Endothelial cell of umbilical vein (primary cell): ENCODE results near the gene DCAF11. TPM values are rescaled to one million over a fixed set of nuclear protein-coding genes. Genes with fewer than 3 reads are reported as not detected.

ENCODE experiments used
- BruUV-seq: library from RNA; stranded (reverse); fragments of 400-500 nt; replicated peaks from 2 replicates; lab custom pipeline; 2021; lab: Mats Ljungman, UMichigan
- CTCF ChIA-PET: fragments of 300-600, 350-600 bp; sonication (Branson Sonifier 250); formaldehyde crosslinking; loops from one replicate; lab custom pipeline; 2021; ENCODE audit warnings: antibody characterized with exemption, inconsistent platforms; lab: Charles Lee
- POLR2A ChIA-PET: fragments of 300-600, 350-600 bp; sonication (Branson Sonifier 250); formaldehyde crosslinking; loops from one replicate; lab custom pipeline; 2021; ENCODE audit warnings: antibody characterized with exemption, inconsistent platforms; lab: Charles Lee
- DNase-seq: peaks from one replicate; pipeline ENCODE4 v3.0.0-alpha.2; 2011; ENCODE audit warnings: low read depth, low spot score
- FAIRE-seq: peaks from 2 replicates; lab custom pipeline; 2011; peaks lifted over from hg19 to GRCh38; lab: Jason Lieb, UNC
- H2AFZ ChIP-seq: 2 replicates; pipeline ENCODE4 v1.6.0; 2012; ENCODE audit warnings: low read depth, low read length, control low read depth, inconsistent platforms
- H3K27ac ChIP-seq: 2 replicates; pipeline ENCODE4 v1.5.1; 2011; ENCODE audit warnings: low read depth, mild to moderate bottlenecking, control low read depth, low read length, moderate library complexity; ENCODE audit not compliant: insufficient read depth
- H3K27me3 ChIP-seq, 2 experiments: 2 replicates each; pipeline versions ENCODE4 v1.6.0 to v1.6.1; 2011; ENCODE audit warnings: low read length in 2 of 2, mixed read lengths in 1 of 2; ENCODE audit not compliant: control insufficient read depth in 2 of 2, insufficient read depth in 2 of 2
- H3K36me3 ChIP-seq, 2 experiments: 2 replicates in 1 of 2; 3 replicates in 1 of 2; pipeline ENCODE4 v1.5.1; 2011; ENCODE audit warnings: low read length in 2 of 2, mild to moderate bottlenecking in 1 of 2, moderate library complexity in 1 of 2; ENCODE audit not compliant: control insufficient read depth in 2 of 2, insufficient read depth in 2 of 2; ENCODE audit errors: extremely low read depth in 1 of 2
- H3K4me1 ChIP-seq: 3 replicates; pipeline ENCODE4 v1.5.1; 2011; ENCODE audit warnings: mild to moderate bottlenecking, low read length; ENCODE audit not compliant: control insufficient read depth, insufficient read depth; ENCODE audit errors: extremely low read depth
- H3K4me2 ChIP-seq: 2 replicates; pipeline ENCODE4 v1.6.1; 2011; ENCODE audit warnings: low read length, control low read depth, mixed read lengths; ENCODE audit not compliant: insufficient read depth
- H3K4me3 ChIP-seq, 3 experiments: fragments of 200-600 bp in 1 of 3; sonication (generic), shearing (Covaris generic) in 1 of 3; replicated peaks in 1 of 3; 2 replicates each; pipeline ENCODE4 v1.5.1; 2011 to 2016; ENCODE audit warnings: control low read depth in 3 of 3, low read length in 3 of 3, mild to moderate bottlenecking in 2 of 3, inconsistent platforms in 1 of 3, low read depth in 1 of 3, moderate library complexity in 1 of 3; ENCODE audit not compliant: insufficient read depth in 1 of 3
- H3K79me2 ChIP-seq: 2 replicates; pipeline ENCODE4 v1.6.0; 2012; ENCODE audit warnings: low read length, inconsistent platforms; ENCODE audit not compliant: control insufficient read depth, insufficient read depth
- H3K9ac ChIP-seq: replicated peaks from 2 replicates; pipeline ENCODE3; 2011; ENCODE audit warnings: low read length, control low read depth; ENCODE audit not compliant: insufficient read depth; ENCODE audit errors: extremely low read depth
- H3K9me1 ChIP-seq: replicated peaks from 3 replicates; pipeline ENCODE4 v1.6.0; 2011; ENCODE audit warnings: mild to moderate bottlenecking, low read length; ENCODE audit not compliant: control insufficient read depth, insufficient read depth; ENCODE audit errors: extremely low read depth
- H3K9me3 ChIP-seq: replicated peaks from 2 replicates; pipeline ENCODE4 v1.5.1; 2012; ENCODE audit warnings: low read length, inconsistent platforms; ENCODE audit not compliant: control insufficient read depth, insufficient read depth
- H4K20me1 ChIP-seq: replicated peaks from 2 replicates; pipeline ENCODE3; 2011; ENCODE audit warnings: mild to moderate bottlenecking, low read length; ENCODE audit not compliant: control insufficient read depth, insufficient read depth; ENCODE audit errors: extremely low read depth
- EZH2 ChIP-seq: IDR thresholded peaks from 2 replicates; pipeline ENCODE4 v1.6.1; 2012; ENCODE audit warnings: borderline replicate concordance, low read depth, mild to moderate bottlenecking, moderate library complexity, low read length, inconsistent platforms; ENCODE audit not compliant: severe bottlenecking
- FOS ChIP-seq: IDR thresholded peaks from 2 replicates; pipeline ENCODE4 v1.6.1; 2011; ENCODE audit warnings: mild to moderate bottlenecking, low read length, moderate library complexity, borderline replicate concordance; ENCODE audit not compliant: insufficient read depth
- GATA2 ChIP-seq: IDR thresholded peaks from 2 replicates; pipeline ENCODE4 v1.7.0; 2011; ENCODE audit warnings: low read depth, mild to moderate bottlenecking, moderate library complexity, mixed read lengths, low read length; ENCODE audit not compliant: insufficient read length, insufficient read depth
- JUN ChIP-seq: IDR thresholded peaks from 2 replicates; pipeline ENCODE4 v1.6.1; 2011; ENCODE audit warnings: borderline replicate concordance, low read depth; ENCODE audit not compliant: insufficient read length, insufficient read depth
- MYC ChIP-seq: IDR thresholded peaks from one replicate; pipeline ENCODE4 v1.6.1; 2011; ENCODE audit warnings: mild to moderate bottlenecking, low read depth, low read length
- POLR2A ChIP-seq: IDR thresholded peaks from 2 replicates; pipeline ENCODE4 v1.6.1; 2012; ENCODE audit warnings: low read depth, mild to moderate bottlenecking, control low read depth, low read length
- POLR2AphosphoS5 ChIP-seq: IDR thresholded peaks from 2 replicates; pipeline ENCODE4 v1.6.1; 2012; ENCODE audit warnings: low read depth, mild to moderate bottlenecking, control low read depth, low read length, moderate library complexity; ENCODE audit not compliant: insufficient read depth
- dilution Hi-C: fragments of 300-500 bp; cut with MboI; formaldehyde crosslinking; loops from one replicate; pipeline ENCODE4 v1.15.0; 2019; ENCODE audit warnings: low sequenced_read_pairs; ENCODE audit not compliant: extremely low pct_ligation_motif_present
- intact Hi-C: fragments of 100-400 bp; cut with micrococcal nuclease; formaldehyde crosslinking; loops from one replicate; pipeline ENCODE4 v1.10.0; 2022
- polyA plus RNA-seq, 4 experiments: library from polyadenylated mRNA; depleted of rRNA in 3 of 4; stranded (reverse) in 3 of 4; unstranded in 1 of 4; fragments of >200 nt; gene quantifications; 2 replicates each; pipeline versions ENCODE4 v1.2.1 to v1.2.3, GENCODE V29; 2011 to 2012; ENCODE audit warnings: missing spikeins in 1 of 4
- total RNA-seq: library from RNA; stranded (reverse); gene quantifications from 2 replicates; pipeline ENCODE4 v1.2.3, GENCODE V29; 2021
- TF ChIP-seq, protein P1 (sequence below), 2 donors: IDR thresholded peaks; 1 replicate in 1 of 2; 2 replicates in 1 of 2; pipeline ENCODE4 v1.5.1; 2011; ENCODE audit warnings: low read length in 2 of 2, mild to moderate bottlenecking in 2 of 2, moderate library complexity in 2 of 2, control low read depth in 1 of 2, inconsistent platforms in 1 of 2, low read depth in 1 of 2; ENCODE audit not compliant: insufficient read depth in 1 of 2; ENCODE audit errors: extremely low read depth in 1 of 2
- TF ChIP-seq, protein P2 (sequence below): IDR thresholded peaks from 2 replicates; pipeline ENCODE4 v1.6.1; 2011; ENCODE audit not compliant: insufficient read depth, insufficient read length

Gene DCAF11
- total and polyA plus RNA-seq, 2 donors (not counting 3 experiments of a cell fraction or from before 2014, with no cell fraction given), result 37.3 to 38.5 TPM

DNA sequence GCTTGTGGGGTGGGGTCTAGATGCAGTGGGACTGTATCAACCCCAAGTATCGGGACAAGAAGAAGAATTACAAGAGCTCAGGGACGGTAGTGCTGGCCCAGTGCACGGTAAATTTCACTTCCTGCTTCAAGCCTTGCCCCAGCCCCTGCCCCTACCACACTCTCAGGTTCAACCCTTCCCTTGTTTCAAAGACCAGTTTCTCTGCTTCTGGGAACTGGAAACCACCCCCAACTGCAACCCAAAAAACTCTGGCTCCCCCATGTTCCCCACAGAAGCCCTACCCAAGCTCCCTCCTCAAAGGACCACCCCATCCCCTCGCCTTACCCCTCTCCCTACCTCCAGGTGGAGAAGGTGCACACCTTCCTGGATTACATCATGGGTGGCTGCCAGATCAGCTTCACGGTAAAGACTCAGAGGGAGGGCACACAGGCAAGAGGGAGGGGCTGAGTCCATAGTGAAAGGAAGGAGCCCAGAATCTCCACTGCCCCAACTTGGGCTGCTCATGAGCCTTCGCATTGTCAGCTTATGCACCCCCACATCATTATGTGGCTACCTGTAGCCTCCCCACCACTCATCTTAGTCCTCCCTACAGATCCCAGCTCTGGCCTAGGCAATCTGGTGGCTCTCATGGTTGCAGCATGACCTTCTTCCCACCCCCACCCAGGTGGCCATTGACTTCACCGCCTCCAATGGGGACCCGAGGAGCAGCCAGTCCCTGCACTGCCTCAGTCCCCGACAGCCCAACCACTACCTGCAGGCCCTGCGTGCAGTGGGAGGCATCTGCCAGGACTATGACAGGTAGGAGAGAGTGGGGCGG lies 38.9 kb upstream of the DCAF11 start:
- H3K79me2 ChIP-seq, result no peaks in the 10 kb centered on the region
- H3K4me3 ChIP-seq, result no peak overlapping the region
- no TSS peak for BruUV-seq
- H3K9me1 ChIP-seq, result no peaks in the 10 kb centered on the region
- H4K20me1 ChIP-seq, result no peaks in the 10 kb centered on the region
- dilution Hi-C loops (no loop called here), intact Hi-C loops (no loop called here)
- TF ChIP-seq FOS (no peak), EZH2 (no peak), POLR2AphosphoS5 (no peak), JUN (no peak), POLR2A (no peak), MYC (no peak), GATA2 (no peak)
- TF ChIP-seq, protein P1, sequence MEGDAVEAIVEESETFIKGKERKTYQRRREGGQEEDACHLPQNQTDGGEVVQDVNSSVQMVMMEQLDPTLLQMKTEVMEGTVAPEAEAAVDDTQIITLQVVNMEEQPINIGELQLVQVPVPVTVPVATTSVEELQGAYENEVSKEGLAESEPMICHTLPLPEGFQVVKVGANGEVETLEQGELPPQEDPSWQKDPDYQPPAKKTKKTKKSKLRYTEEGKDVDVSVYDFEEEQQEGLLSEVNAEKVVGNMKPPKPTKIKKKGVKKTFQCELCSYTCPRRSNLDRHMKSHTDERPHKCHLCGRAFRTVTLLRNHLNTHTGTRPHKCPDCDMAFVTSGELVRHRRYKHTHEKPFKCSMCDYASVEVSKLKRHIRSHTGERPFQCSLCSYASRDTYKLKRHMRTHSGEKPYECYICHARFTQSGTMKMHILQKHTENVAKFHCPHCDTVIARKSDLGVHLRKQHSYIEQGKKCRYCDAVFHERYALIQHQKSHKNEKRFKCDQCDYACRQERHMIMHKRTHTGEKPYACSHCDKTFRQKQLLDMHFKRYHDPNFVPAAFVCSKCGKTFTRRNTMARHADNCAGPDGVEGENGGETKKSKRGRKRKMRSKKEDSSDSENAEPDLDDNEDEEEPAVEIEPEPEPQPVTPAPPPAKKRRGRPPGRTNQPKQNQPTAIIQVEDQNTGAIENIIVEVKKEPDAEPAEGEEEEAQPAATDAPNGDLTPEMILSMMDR (IDR thresholded peaks at IDR 0.05; ENCODE audit: extremely low read depth in 1 of 2, insufficient read depth in 1 of 2, low read depth in 1 of 2, low read length in 2 of 2), result no peak
- TF ChIP-seq, protein P2, sequence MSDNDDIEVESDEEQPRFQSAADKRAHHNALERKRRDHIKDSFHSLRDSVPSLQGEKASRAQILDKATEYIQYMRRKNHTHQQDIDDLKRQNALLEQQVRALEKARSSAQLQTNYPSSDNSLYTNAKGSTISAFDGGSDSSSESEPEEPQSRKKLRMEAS, result no peak
- no peak overlapping the region for H3K9ac ChIP-seq
- peaks cover 11 to 14% of the 10 kb centered on the region in 2 experiments for H3K27me3 ChIP-seq
- H3K36me3 ChIP-seq, result no peaks in the 10 kb centered on the region
- no peaks in the 10 kb centered on the region for H3K9me3 ChIP-seq
- no peaks in the 10 kb centered on the region for H3K4me1 ChIP-seq
- no peak overlapping the region for H3K4me2 ChIP-seq
- CTCF ChIA-PET, result interaction anchor here (0.8 to 1.8 kb wide), 3 partner anchors 15 to 18 kb away, joined by 3 to 11 read pairs (median 3); no protein-coding TSS in a partner anchor
- no peak for DNase-seq
- POLR2A ChIA-PET, result no interaction called here
- H2AFZ ChIP-seq, result no peak overlapping the region
- no peak for FAIRE-seq
- H3K27ac ChIP-seq, result no peak overlapping the region
